Kidney epithelial cell (primary cell): Measurements from ENCODE around the gene SUV39H1. TPM values are rescaled to one million over a fixed set of nuclear protein-coding genes. Genes with fewer than 3 reads are reported as not detected.
A peak's percentile ranks its signal among the peaks of the same experiment; 100 is the strongest.
"Not testable (repeated sequence)": the region's sequence is repeated elsewhere in the genome, so short reads cannot be mapped to it uniquely, and the experiment has no call there.

ENCODE experiments used
- DNase-seq: peaks from one replicate; pipeline ENCODE4 v3.0.0-alpha.2; 2010; ENCODE audit warnings: low read depth
- H3K27me3 ChIP-seq: 2 replicates; pipeline ENCODE4 v1.6.0; 2011; ENCODE audit warnings: low read length; ENCODE audit not compliant: control insufficient read depth, insufficient read depth
- H3K36me3 ChIP-seq: 2 replicates; pipeline ENCODE4 v1.5.1; 2011; ENCODE audit warnings: low read length; ENCODE audit not compliant: control insufficient read depth, insufficient read depth
- H3K4me3 ChIP-seq: 2 replicates; pipeline ENCODE4 v1.5.1; 2011; ENCODE audit warnings: low read depth, mild to moderate bottlenecking, control low read depth, low read length
- CTCF ChIP-seq: IDR thresholded peaks from 2 replicates; pipeline ENCODE4 v1.5.1; 2011; ENCODE audit warnings: mild to moderate bottlenecking, moderate library complexity, low read length, control low read depth, inconsistent platforms; ENCODE audit not compliant: insufficient read depth, poor library complexity, severe bottlenecking
- total RNA-seq: library from RNA; depleted of rRNA; stranded (reverse); fragments of >200 nt; gene quantifications from 2 replicates; pipeline ENCODE4 v1.2.3, GENCODE V29; 2015

SUV39H1 gene
- total RNA-seq: 7.6 and 10.9 TPM in 2 replicates

DNA sequence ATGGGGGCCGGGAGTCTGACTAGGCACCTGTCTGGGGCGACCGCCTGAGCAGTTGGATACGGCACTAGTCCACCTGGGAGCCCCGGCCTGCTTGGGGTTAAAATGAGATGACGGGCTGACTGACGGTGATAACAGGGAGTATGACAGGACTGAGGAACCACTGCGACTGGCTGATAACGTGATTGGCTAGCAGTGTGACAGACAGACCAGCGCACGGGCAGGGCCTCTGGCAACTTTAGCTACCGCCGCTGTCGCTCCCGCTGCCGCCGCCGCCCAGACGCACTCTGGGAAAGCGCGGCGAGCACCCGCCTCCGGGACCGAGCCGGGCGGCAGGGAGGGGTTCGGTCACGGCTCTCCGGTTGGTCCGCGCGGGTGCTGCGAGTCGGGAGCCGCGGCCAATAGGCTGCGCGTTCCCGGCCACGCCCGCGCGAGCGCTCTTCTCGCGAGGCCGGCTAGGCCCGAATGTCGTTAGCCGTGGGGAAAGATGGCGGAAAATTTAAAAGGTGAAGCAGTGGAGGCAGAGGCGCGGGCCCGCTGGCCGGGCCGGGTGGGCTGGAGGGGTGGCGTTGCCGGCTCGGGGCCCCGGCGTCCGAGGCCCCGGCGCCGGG, at the start of gene SUV39H1:
Gene SUV39H1, plus strand, starts transcription at position 434 of the 608 bp plus-strand sequence. Its CDS starts 51 bp downstream, at position 485.
- H3K4me3 ChIP-seq: peak within 1 kb of the TSS; percentile 62
- no peak for DNase-seq
- H3K36me3 ChIP-seq: no peaks in the 10 kb centered on the region

DNA sequence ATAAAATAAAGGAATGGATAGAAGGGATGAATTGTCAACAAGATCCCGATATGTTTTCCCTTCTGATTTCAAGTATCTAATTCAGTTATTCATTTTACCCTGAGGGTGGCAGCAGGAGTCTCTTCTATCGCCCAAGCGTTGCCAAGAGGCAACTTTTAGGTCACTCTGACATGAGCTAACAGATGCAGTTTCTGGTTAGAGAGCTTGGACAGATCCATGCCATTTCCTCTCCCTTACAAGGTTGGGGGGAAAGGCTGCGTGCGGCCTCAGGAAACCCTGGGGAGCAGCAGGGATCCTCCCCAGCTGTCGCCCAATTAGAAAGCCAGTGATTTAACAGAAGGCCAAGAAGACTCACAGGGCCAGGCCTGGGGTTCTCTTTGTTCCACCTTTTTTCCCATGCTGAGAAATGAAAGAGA, 48.2 kb upstream of the SUV39H1 start:
- Histone ChIP-seq H3K27me3 (no peaks in the 10 kb centered on the region), H3K36me3 (no peaks in the 10 kb centered on the region), H3K4me3 (no peak overlapping the region)
- peak; percentile 23 for TF ChIP-seq CTCF
- DNase-seq: peak; percentile 10

More for the DNA sequence above, at the start of gene SUV39H1:
- H3K27me3 ChIP-seq: no peaks in the 10 kb centered on the region
- no peak for TF ChIP-seq CTCF

DNA sequence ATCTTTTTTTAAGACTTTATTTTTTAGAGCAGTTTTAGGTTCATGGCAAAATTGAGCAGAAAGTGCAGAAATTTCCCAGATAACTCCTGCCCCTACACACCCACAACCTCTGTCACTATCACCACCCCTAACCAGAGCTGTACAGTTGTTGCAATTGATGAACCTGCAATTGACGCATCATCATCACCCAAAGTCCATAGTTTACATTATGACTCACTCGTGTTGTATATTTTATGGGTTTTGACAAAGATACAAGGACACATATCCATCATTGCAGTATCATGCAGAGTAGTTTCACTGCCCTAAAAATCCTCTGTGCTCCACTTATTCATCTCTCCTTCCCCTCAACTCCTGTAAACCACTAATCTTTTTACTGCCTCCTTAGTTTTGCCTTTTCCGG, 47.4 kb upstream of the SUV39H1 start:
- no peak for DNase-seq
- no peaks in the 10 kb centered on the region for H3K36me3 ChIP-seq
- H3K4me3 ChIP-seq: no peak overlapping the region
- no peaks in the 10 kb centered on the region for H3K27me3 ChIP-seq
- no peak for TF ChIP-seq CTCF

DNA sequence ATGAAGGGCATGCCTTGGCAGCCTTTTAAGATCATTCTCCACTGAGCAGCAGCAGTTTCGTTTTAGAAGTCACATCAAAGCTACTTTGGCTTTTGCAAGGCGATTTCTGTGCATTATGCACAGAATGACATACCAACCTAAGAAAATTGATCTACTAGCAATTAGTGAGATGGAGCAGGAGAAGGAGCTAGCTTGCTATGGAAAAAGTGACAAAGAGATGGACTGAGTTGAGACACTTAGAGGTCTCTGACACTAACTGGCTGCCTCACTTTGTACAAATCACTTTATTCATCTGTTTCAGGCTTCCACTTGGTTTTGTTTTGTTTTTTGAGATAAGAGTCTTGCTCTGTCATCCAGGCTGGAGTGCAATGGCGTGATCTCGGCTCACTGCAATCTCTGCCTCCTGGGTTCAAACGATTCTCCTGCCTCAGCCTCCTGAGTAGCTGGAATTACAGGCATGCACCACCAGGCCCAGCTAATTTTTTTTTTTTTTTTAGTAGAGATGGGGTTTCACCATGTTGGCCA, 44.4 kb upstream of the SUV39H1 start:
- not testable (repeated sequence) for DNase-seq, H3K27me3 ChIP-seq

GRCh38 chrX:48654746-48655145, 41.8 kb upstream of the SUV39H1 start:
- H3K36me3 ChIP-seq, H3K27me3 ChIP-seq, DNase-seq, H3K4me3 ChIP-seq: not testable (repeated sequence)

More for the DNA sequence above, 44.4 kb upstream of the SUV39H1 start:
- not testable (repeated sequence) for H3K36me3 ChIP-seq, H3K4me3 ChIP-seq

GRCh38 chrX:48659686-48660085, 36.8 kb upstream of the SUV39H1 start:
- H3K36me3 ChIP-seq, DNase-seq, H3K27me3 ChIP-seq, H3K4me3 ChIP-seq: not testable (repeated sequence)

- DNase-seq: no peak
- H3K4me3 ChIP-seq: no peak overlapping the region
- no peaks in the 10 kb centered on the region for H3K27me3 ChIP-seq
- no peak for TF ChIP-seq CTCF
- H3K36me3 ChIP-seq: no peaks in the 10 kb centered on the region
Measured at GRCh38 chrX:48663241-48663640, 33.3 kb upstream of the SUV39H1 start.
